Breast epithelium (tissue), 4 donors: ENCODE measurements around the gene MBD5. TPM values are rescaled to one million over a fixed set of nuclear protein-coding genes. Genes with fewer than 3 reads are reported as not detected.

Experiments
- DNase-seq, 2 donors: peaks; one replicate each; pipeline ENCODE4 v3.0.0-alpha.2; 2019; ENCODE audit warnings: low spot score in 2 of 2
- H3K27ac ChIP-seq, 2 donors: fragments of 200-600 bp; sonication (generic) in 1 of 2; one replicate each; pipeline ENCODE4 v1.5.1; 2016 to 2019; ENCODE audit warnings: mild to moderate bottlenecking in 1 of 2
- H3K27me3 ChIP-seq, 2 donors: fragments of 200-600 bp; sonication (generic) in 1 of 2; one replicate each; pipeline versions ENCODE4 v1.5.1 to v1.6.0; 2017 to 2019; ENCODE audit warnings: control low read depth in 1 of 2, mild to moderate bottlenecking in 1 of 2
- H3K36me3 ChIP-seq: fragments of 200-600 bp; one replicate; pipeline ENCODE4 v1.5.1; 2019
- H3K4me1 ChIP-seq, 2 donors: fragments of 200-600 bp; sonication (generic); one replicate each; pipeline ENCODE4 v1.5.1; 2016 to 2019; ENCODE audit warnings: control low read depth in 1 of 2
- H3K4me3 ChIP-seq, 3 donors: fragments of 200-600 bp; sonication (generic); 1 replicate in 2 of 3; 2 replicates in 1 of 3; pipeline ENCODE4 v1.5.1; 2016 to 2019; ENCODE audit warnings: mild to moderate bottlenecking in 3 of 3, moderate library complexity in 2 of 3
- H3K9me3 ChIP-seq, 2 donors: fragments of 200-600 bp; sonication (generic) in 1 of 2; one replicate each; pipeline ENCODE4 v1.5.1; 2016 to 2019; ENCODE audit warnings: control low read depth in 1 of 2
- POLR2A ChIP-seq: fragments of 450-650 bp; IDR thresholded peaks from one replicate; pipeline ENCODE4 v1.6.1; 2016; ENCODE audit warnings: antibody characterized with exemption, mild to moderate bottlenecking, moderate library complexity
- POLR2AphosphoS5 ChIP-seq, 3 donors: sonication (generic); formaldehyde crosslinking; IDR thresholded peaks; one replicate each; pipeline ENCODE4 v1.6.1; 2017; ENCODE audit warnings: antibody characterized with exemption in 3 of 3
- intact Hi-C: fragments of 100-400 bp; cut with DNase I; formaldehyde crosslinking; loops from one replicate; pipeline ENCODE4 v1.15.1; 2023; ENCODE audit warnings: low total_unique reads
- total RNA-seq, 3 donors: library from RNA; depleted of rRNA; stranded (reverse); fragments of >200 nt; gene quantifications; one replicate each; pipeline ENCODE4 v1.1.0, GENCODE V29; 2016
- TF ChIP-seq, protein P1 (sequence below), 3 donors: fragments of 450-650 bp; IDR thresholded peaks; one replicate each; pipeline ENCODE4 v1.5.1; 2016 to 2017; ENCODE audit warnings: antibody characterized with exemption in 3 of 3, mild to moderate bottlenecking in 3 of 3, moderate library complexity in 3 of 3

The MBD5 gene
- total RNA-seq, 3 donors from 2014 or later: 24.0 to 63.8 (median 40.3) TPM

DNA sequence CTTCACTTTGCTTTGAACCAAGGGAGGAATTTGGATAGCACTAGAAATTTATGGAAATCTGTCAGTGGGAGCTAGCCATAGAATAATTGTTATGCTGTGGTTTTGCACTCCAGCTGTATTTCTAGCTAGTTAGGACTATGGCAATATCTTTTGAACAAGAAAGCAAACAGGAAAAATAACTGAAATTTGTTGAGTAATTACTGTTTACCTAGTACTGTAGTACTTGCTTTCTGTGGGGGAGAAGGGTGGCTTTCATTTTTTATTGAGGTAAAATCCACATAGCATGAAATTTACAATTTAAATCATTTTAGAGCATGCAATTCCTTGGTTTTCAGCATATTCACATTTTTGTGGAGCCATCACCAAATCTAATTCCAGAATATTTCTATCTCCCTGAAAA, 28.4 kb downstream of the MBD5 start:
- H3K4me1 ChIP-seq: no peaks in the 10 kb centered on the region
- no peak for DNase-seq
- H3K4me3 ChIP-seq: no peak overlapping the region
- intact Hi-C loops: no loop called here
- H3K36me3 ChIP-seq: no peaks in the 10 kb centered on the region
- H3K27ac ChIP-seq: no peak overlapping the region
- H3K9me3 ChIP-seq: no peaks in the 10 kb centered on the region
- TF ChIP-seq, protein P1, sequence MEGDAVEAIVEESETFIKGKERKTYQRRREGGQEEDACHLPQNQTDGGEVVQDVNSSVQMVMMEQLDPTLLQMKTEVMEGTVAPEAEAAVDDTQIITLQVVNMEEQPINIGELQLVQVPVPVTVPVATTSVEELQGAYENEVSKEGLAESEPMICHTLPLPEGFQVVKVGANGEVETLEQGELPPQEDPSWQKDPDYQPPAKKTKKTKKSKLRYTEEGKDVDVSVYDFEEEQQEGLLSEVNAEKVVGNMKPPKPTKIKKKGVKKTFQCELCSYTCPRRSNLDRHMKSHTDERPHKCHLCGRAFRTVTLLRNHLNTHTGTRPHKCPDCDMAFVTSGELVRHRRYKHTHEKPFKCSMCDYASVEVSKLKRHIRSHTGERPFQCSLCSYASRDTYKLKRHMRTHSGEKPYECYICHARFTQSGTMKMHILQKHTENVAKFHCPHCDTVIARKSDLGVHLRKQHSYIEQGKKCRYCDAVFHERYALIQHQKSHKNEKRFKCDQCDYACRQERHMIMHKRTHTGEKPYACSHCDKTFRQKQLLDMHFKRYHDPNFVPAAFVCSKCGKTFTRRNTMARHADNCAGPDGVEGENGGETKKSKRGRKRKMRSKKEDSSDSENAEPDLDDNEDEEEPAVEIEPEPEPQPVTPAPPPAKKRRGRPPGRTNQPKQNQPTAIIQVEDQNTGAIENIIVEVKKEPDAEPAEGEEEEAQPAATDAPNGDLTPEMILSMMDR (IDR thresholded peaks at IDR 0.05): no peak
- TF ChIP-seq POLR2A: no peak
- TF ChIP-seq POLR2AphosphoS5 (IDR thresholded peaks at IDR 0.05): no peak
- no peaks in the 10 kb centered on the region for H3K27me3 ChIP-seq

DNA sequence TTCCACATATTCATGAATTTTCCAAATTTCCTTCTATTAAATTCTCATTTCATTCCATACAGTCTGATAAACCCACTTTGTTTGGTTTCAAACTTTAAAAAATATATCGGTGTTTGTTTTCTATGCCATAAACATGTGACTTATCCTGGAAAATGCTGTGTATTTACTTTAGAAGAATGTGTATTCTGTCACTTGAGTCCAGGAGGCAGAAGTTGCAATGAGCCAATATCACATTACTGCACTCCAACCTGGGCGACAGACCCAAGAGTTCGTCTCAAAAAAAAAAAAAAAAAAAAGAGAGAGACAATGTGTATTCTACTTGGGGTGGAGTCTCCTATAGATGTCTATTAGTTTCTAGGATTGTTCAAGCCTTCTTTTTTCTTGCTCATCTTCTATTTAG, 31.8 kb downstream of the MBD5 start:
- no peaks in the 10 kb centered on the region for H3K4me1 ChIP-seq
- intact Hi-C loops: no loop called here
- H3K27me3 ChIP-seq: no peaks in the 10 kb centered on the region
- TF ChIP-seq, protein P1 (IDR thresholded peaks at IDR 0.05): no peak
- TF ChIP-seq POLR2A (no peak), POLR2AphosphoS5 (IDR thresholded peaks at IDR 0.05) (no peak)
- no peaks in the 10 kb centered on the region for H3K9me3 ChIP-seq
- no peak overlapping the region for H3K27ac ChIP-seq
- no peaks in the 10 kb centered on the region for H3K36me3 ChIP-seq
- H3K4me3 ChIP-seq: no peak overlapping the region
- no peak for DNase-seq

DNA sequence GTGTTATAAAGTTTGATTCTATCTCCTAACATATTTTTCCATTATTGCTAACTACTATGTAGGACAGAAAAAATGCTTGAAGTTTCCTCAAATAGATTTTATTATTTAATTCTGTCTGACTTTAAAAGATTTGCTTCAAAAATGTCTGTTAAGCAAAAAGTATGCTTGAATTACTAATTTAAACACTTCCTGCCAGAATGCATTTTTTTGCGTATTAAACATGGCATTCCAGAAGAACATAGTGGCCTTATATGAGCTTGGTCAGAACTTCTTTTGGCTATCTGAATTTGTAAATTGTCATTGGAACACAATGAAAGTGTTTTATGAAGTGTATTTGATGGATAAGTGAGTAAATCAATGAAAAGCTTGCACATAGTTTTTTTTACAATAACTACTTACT, 37.8 kb downstream of the MBD5 start:
- DNase-seq: no peak
- H3K27ac ChIP-seq: no peak overlapping the region
- TF ChIP-seq, protein P1 (IDR thresholded peaks at IDR 0.05): no peak
- TF ChIP-seq POLR2AphosphoS5 (IDR thresholded peaks at IDR 0.05) (no peak), POLR2A (no peak)
- H3K4me1 ChIP-seq: no peaks in the 10 kb centered on the region
- no peak overlapping the region for H3K4me3 ChIP-seq
- H3K36me3 ChIP-seq: no peaks in the 10 kb centered on the region
- intact Hi-C loops: no loop called here
- no peaks in the 10 kb centered on the region for H3K9me3 ChIP-seq
- H3K27me3 ChIP-seq: no peaks in the 10 kb centered on the region

DNA sequence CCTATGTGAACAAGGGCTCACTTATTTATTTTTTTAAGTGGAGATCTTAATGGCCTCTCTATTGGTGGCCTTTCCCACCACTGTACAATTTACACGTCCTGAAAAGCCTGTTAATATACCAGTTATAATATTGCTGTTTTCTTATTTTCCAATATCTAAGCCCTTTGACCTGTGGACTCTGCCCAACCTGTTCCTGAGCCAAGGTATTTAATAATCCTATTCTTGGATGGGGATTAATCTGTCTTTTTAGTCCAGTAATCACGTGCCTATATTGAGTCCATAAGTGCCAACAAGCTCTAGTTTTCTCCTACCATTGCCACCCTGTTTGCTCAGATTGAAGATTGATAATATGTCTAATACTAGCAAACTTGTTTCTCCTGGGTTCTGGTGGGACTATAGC, 42.7 kb downstream of the MBD5 start:
- TF ChIP-seq POLR2AphosphoS5 (IDR thresholded peaks at IDR 0.05): no peak
- TF ChIP-seq, protein P1 (IDR thresholded peaks at IDR 0.05): no peak
- TF ChIP-seq POLR2A: no peak
- Histone ChIP-seq H3K9me3 (no peaks in the 10 kb centered on the region), H3K27ac (no peak overlapping the region), H3K27me3 (no peaks in the 10 kb centered on the region), H3K36me3 (no peaks in the 10 kb centered on the region), H3K4me1 (no peaks in the 10 kb centered on the region), H3K4me3 (no peak overlapping the region)
- DNase-seq: no peak
- intact Hi-C loops: no loop called here

DNA sequence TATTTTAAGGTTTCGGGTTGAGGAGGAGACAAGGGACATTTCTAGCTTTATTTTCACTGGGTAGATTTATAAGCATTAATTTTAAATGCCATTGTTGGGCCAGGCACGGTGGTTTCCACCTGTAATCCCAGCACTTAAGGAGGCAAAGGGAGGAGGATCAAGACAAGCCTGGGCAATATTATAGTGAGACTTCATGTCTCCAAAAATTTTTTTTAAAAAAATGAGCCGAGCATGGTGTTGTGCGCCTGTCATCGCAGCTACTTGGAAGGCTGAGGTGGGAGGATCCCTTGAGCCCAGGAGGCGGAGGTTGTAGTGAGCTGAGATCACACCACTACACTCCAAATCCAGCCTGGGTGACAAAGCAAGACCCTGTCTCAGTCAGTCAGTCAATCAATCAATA, 45.0 kb downstream of the MBD5 start:
- intact Hi-C loops: no loop called here
- Histone ChIP-seq H3K9me3 (no peaks in the 10 kb centered on the region), H3K27me3 (no peaks in the 10 kb centered on the region), H3K36me3 (no peaks in the 10 kb centered on the region), H3K27ac (no peak overlapping the region), H3K4me1 (no peaks in the 10 kb centered on the region), H3K4me3 (no peak overlapping the region)
- TF ChIP-seq POLR2AphosphoS5 (IDR thresholded peaks at IDR 0.05) (no peak), POLR2A (no peak)
- TF ChIP-seq, protein P1 (IDR thresholded peaks at IDR 0.05): no peak
- no peak for DNase-seq
